ENCODE data around the gene SCAF4. TPM values are rescaled to one million over a fixed set of nuclear protein-coding genes. Genes with fewer than 3 reads are reported as not detected.

Gene SCAF4
- total RNA-seq, 1 donor from 2014 or later: 33.4 TPM

DNA sequence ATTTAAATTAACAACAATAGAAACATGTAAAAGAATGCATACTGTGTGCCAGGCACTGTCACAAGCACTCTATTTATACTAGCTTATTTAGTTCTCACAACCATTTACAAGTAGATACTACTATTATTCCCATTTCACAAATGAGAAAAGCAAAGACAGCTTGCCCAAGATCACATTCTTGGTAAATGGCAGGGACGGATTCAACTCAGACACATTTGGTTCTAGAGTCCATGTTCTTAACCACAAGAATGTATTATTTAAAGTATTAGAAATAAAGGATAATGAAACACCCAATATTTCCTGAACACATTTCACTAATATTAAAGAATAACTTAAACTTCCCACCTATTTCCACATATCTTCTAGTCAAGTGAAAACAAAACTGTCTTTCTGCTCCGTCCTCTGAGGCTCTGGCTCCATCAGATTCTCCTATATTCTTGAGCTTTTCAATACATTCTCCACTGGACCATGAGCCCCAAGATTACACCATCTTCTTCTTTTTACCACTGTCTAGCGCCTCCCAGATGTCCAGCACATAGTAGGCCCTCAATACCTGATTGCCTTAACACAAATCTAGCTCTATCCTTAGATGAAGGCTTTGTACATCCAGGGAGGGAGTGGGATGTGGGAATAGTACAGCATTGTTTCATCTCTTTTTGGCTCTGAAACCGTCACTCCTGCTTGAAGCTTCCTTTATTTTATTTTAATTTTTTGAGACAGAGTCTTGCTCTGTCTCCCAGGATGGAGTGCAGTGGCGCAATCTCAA is 43.1 kb downstream of the SCAF4 start:
- Histone ChIP-seq H3K27me3 (ENCODE audit: low read depth) (no peaks in the 10 kb centered on the region), H3K4me1 (no peaks in the 10 kb centered on the region), H3K36me3 (peaks cover 98% of the 10 kb centered on the region), H3K9me3 (no peaks in the 10 kb centered on the region), H3K4me3 (no peak overlapping the region), H3K27ac (no peak overlapping the region)
- no peak for TF ChIP-seq CTCF (IDR thresholded peaks at IDR 0.05)
- intact Hi-C loops (cut with DNase I): no loop called here
- no peak for DNase-seq
- no peak for ATAC-seq

GRCh38 chr21:31687108-31687507 is 44.8 kb downstream of the SCAF4 start:
- peaks cover 98% of the 10 kb centered on the region for H3K36me3 ChIP-seq
- no peaks in the 10 kb centered on the region for H3K9me3 ChIP-seq
- no peaks in the 10 kb centered on the region for H3K4me1 ChIP-seq
- ATAC-seq: no peak
- H3K4me3 ChIP-seq: no peak overlapping the region
- no peak for DNase-seq
- intact Hi-C loops (cut with DNase I): no loop called here
- TF ChIP-seq CTCF (IDR thresholded peaks at IDR 0.05): no peak
- H3K27me3 ChIP-seq (ENCODE audit: low read depth): no peaks in the 10 kb centered on the region
- no peak overlapping the region for H3K27ac ChIP-seq

DNA sequence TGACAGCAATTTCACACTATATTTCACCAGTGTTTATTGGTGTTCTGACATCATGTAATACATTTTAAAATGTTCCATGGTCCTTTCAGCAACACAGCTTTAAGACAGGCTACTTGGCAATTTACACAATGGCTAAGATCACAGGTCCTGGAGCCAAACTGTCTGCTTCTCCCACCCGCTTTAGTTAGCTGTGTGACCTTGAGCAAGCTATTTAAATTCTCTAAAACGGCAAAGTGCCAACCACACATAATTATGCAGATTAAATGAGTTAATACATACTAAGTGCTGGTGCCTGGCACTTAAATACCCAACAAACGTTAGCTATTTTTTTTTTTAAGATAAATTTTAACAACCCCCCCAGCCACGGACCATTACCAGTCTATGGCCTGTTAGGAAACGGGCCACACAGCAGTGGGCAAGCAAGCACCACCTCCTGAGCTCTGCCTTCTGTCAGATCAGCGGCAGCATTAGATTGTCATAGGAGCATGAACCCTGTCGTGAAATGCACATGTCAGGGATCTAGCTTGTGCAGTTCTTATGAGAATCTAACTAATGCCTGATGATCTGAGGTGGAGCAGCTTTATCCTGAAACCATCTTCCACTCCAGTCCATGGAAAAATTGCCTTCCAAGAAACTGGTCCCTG is 45.5 kb downstream of the SCAF4 start:
- intact Hi-C loops (cut with DNase I): no loop called here
- TF ChIP-seq CTCF (IDR thresholded peaks at IDR 0.05): no peak
- Histone ChIP-seq H3K4me3 (no peak overlapping the region), H3K36me3 (peaks cover 96% of the 10 kb centered on the region), H3K27ac (no peak overlapping the region), H3K9me3 (no peaks in the 10 kb centered on the region), H3K4me1 (no peaks in the 10 kb centered on the region), H3K27me3 (ENCODE audit: low read depth) (no peaks in the 10 kb centered on the region)
- ATAC-seq: no peak
- DNase-seq: no peak

DNA sequence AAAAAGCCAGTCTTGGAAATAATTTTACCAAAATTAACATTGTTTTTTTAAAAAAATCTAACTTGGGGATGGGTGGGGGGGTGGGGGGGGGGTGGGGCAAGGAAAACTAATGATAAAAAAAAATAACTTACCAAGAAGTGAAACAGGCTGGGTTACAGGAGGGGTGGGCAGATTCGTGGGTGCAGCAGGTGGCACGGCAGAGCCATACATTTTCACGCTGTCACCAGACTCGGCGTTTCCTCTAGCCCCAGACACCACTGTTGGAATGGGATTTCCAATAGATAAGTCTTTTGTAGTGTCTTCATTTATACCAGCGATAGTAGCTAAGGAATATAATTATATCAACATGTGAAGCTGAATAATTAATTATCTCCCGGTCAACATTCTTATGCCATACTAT is 47.0 kb downstream of the SCAF4 start:
- no peak for ATAC-seq
- no peaks in the 10 kb centered on the region for H3K27me3 ChIP-seq (ENCODE audit: low read depth)
- H3K27ac ChIP-seq: no peak overlapping the region
- TF ChIP-seq CTCF (IDR thresholded peaks at IDR 0.05): no peak
- no peak for DNase-seq
- H3K4me1 ChIP-seq: no peaks in the 10 kb centered on the region
- H3K9me3 ChIP-seq: no peaks in the 10 kb centered on the region
- intact Hi-C loops (cut with DNase I): no loop called here
- H3K36me3 ChIP-seq: peaks cover 81% of the 10 kb centered on the region
- H3K4me3 ChIP-seq: no peak overlapping the region

- intact Hi-C loops (cut with DNase I): no loop called here
- Histone ChIP-seq H3K9me3 (no peaks in the 10 kb centered on the region), H3K4me3 (no peak overlapping the region), H3K36me3 (peaks cover 70% of the 10 kb centered on the region), H3K4me1 (no peaks in the 10 kb centered on the region), H3K27me3 (ENCODE audit: low read depth) (no peaks in the 10 kb centered on the region), H3K27ac (no peak overlapping the region)
- ATAC-seq: no peak
- TF ChIP-seq CTCF (IDR thresholded peaks at IDR 0.05): no peak
- no peak for DNase-seq
Observed at GRCh38 chr21:31683029-31683428, 48.9 kb downstream of the SCAF4 start.
